ENCODE data around the gene PAPOLG.
"Not testable (repeated sequence)": the region's sequence is repeated elsewhere in the genome, so short reads cannot be mapped to it uniquely, and the experiment has no call there.

The PAPOLG gene

DNA sequence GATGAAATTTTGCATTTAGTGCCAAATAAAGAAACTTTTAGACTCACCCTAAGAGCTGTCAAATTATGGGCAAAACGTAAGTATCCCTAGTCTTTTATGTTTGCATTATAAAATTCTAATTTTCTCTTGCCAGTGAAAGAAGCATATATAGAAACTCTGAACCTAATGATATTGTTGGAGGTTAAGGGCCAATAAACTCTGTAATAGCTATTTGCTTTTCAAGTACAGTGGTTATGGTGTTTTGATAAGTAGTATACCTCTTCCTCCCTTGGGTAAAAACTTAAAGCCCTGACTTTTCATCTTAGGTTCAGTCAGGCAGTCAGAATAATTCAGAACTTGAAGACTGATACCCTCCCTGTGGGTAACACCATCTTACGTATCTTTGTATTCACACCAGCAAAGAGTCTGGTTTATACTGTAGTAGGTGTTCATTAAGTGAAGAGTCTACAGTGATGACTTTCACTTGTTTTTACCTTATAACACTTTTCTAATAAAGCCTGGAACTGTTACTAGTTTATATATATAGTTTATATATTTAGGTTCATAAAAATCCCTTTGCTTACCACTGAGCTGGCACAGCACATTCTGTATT is 19.1 kb downstream of the PAPOLG start:
- no peak for FAIRE-seq

GRCh38 chr2:60778352-60778751 is 22.3 kb downstream of the PAPOLG start:
- FAIRE-seq = no peak

DNA sequence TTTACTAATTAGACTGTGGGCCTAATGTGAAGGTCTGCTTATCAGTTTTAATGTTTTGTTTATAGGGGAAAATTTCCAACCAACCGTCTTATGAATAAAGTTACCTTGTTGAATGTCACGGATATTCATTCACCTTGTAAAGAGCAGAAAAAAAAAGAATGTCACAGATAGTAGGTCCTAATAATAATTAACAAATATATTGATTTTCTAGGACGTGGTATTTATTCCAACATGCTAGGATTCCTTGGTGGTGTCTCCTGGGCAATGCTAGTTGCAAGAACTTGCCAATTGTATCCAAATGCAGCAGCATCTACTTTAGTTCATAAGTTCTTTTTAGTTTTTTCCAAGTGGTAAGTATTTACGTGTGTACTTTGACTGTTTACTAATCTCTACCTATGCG is 23.4 kb downstream of the PAPOLG start:
- no peak for FAIRE-seq

- FAIRE-seq = no peak
These were observed 24.7 kb downstream of the PAPOLG start for GRCh38 chr2:60780721-60781120.

GRCh38 chr2:60793169-60793568 is 37.1 kb downstream of the PAPOLG start:
- FAIRE-seq = no peak

GRCh38 chr2:60794271-60794863 is 38.3 kb downstream of the PAPOLG start:
- FAIRE-seq = peak; percentile 79

GRCh38 chr2:60796573-60797509 is 40.8 kb downstream of the PAPOLG start:
- no peak for FAIRE-seq

GRCh38 chr2:60804473-60804872 is 48.4 kb downstream of the PAPOLG start:
- FAIRE-seq = no peak

- no peak for FAIRE-seq
These were observed 50.5 kb downstream of the PAPOLG start for GRCh38 chr2:60806595-60806987.

DNA sequence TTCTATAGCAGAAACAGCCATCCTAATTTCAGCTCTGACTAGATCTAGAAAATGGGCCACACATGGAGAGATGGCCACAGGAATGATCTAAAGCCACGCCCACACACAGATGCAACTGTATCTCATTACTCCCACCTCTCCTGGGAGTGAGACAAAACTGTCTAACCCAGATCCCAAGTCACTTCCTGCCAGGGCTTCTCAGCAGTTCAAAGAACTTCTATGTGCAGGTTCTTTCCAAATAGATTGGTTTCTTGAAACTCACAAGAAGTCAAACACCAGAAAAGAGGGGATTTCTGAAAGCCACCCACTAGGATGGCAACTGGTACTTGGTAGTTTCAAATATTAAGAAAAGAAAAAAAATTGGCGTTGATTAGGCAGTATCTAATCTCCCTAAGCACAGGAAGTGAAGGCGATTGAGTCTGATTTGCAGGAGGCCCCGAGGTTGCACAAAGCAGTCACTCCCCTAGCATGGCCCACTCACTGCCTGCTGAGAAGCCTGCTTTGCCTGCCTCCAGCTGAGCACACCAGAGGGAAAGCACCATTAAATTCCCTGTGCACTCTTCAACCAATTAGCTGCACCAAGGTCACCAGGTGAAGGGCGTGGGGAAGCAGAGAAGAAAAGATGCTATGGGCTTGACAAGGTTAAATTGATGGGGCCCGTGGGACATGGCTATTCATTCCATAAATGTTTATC is 51.1 kb downstream of the PAPOLG start:
- no peak for FAIRE-seq

GRCh38 chr2:60808330-60808801 is 52.3 kb downstream of the PAPOLG start:
- no peak for FAIRE-seq

GRCh38 chr2:60811491-60812375 is 55.7 kb downstream of the PAPOLG start:
- no peak for FAIRE-seq

- not testable (repeated sequence) for FAIRE-seq
These were observed 61.1 kb downstream of the PAPOLG start for GRCh38 chr2:60817191-60817590.

GRCh38 chr2:60818272-60818671 is 62.2 kb downstream of the PAPOLG start:
- FAIRE-seq = no peak

- FAIRE-seq = no peak
These were observed 63.2 kb downstream of the PAPOLG start for GRCh38 chr2:60819155-60819862.

- FAIRE-seq = no peak
These were observed 63.9 kb downstream of the PAPOLG start for GRCh38 chr2:60819936-60820335.

DNA sequence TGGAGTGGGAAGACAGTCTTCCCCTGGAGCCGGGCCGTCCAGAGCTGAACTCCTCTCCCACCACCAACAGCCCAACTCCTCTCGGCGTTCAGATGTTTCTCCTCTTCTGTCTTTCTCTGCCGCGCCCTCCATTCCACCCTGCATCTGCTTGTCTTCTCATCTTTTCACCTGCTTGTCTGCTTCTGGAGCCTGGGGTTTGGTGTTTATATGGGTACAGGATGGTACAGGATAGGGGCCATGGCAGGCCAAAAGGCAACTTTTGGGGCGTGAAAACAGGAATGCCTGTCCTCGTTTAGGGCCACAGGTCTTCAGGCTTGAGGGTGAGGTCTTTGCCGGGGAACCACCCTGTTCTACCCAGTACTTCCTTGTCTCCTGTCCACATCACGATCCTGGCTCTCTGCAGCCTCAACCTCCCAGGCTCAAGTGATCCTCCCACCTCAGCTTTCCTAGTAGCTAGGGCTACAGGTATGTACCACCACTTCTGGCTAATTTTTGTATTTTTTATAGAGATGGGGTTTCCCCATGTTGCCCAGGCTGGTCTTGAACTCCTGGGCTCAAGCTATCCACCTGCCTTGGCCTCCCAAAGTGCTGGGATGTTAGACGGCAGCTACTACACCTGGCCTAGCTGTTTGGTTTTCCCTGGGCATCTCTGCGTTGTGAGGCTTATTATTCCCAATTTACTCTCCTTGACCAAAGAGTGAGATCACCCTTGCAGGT is 64.5 kb downstream of the PAPOLG start:
- no peak for FAIRE-seq

- FAIRE-seq = no peak
These were observed 65.0 kb downstream of the PAPOLG start for GRCh38 chr2:60821133-60821469.

DNA sequence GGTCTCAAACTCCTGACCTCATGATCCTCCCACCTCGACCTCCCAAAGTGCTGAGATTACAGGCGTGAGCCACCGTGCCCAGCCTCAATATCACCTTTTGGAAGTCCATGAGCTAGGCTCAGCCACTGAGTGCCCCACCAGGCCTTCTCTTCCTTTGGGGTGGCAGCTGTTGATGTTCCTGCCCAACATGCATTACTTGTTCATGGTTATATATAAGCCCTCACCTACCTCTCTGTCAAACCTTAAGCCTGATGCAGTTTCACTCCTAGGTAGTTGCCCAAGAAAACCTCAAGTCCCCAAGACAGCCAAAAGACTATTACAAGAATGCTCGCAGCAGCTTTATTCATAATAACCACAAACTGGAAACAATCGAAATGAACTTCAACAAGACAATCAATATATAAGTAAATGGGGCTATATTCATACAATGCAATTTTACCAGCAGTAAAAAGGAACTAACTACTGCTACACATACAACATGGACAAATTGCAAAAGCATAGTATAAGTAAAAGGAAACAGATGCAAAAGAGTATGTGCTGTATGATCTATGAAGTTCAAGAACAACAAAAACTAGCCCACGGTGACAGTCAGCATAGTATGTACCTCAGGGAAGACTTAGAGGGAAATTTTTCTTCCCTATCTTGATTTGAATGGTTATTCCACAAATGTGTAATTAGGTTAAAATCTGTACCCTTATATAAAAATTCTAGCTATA is 65.7 kb downstream of the PAPOLG start:
- FAIRE-seq = no peak

- FAIRE-seq = no peak
These were observed 66.9 kb downstream of the PAPOLG start for GRCh38 chr2:60822987-60823386.
